ENCODE measurements around the gene PLCB2. TPM values are rescaled to one million over a fixed set of nuclear protein-coding genes. Genes with fewer than 3 reads are reported as not detected.
A peak's percentile ranks its signal among the peaks of the same experiment; 100 is the strongest.

The PLCB2 gene
- total RNA-seq, 4 donors from 2014 or later = 0.88 to 4.2 (median 2.3) TPM

- 91 to 100% methylated on average over 1 of the region's 1 CpG for WGBS, 2 donors
- no peak for TF ChIP-seq CTCF (IDR thresholded peaks at IDR 0.05)
- TF ChIP-seq POLR2A (IDR thresholded peaks at IDR 0.05) = no peak
- intact Hi-C loops (cut with DNase I; ENCODE audit: low total_unique reads) = no loop called here
- no peak overlapping the region for H3K4me3 ChIP-seq (ENCODE audit: low read depth, poor library complexity, severe bottlenecking)
- no peak for DNase-seq (ENCODE audit: low spot score in 2 of 2)
These were observed 12.7 kb upstream of the PLCB2 start for GRCh38 chr15:40320409-40320808.

DNA sequence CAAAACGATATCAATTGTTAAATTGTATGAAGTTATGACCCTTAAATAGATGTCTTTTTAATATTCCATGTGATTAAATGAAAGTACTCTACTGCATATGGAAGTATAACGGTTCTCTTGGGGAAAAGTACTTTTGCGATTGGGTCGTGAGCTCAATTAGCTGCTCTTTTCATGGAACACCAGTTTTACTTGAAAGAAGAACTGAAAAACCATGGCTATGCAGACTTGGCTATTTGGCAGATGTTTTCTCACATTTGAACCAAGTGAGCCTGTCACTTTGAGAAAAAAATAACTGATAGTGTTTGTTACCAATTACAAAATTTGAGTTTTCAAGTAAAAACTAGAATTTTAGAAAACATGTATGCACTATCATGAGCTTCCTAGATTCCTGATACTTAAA is 9.8 kb upstream of the PLCB2 start:
- no peak for DNase-seq (ENCODE audit: low spot score in 2 of 2)
- WGBS, 2 donors = 66 to 72% methylated on average over 4 of the region's 4 CpGs
- no peak for TF ChIP-seq CTCF (IDR thresholded peaks at IDR 0.05)
- no peak for TF ChIP-seq POLR2A (IDR thresholded peaks at IDR 0.05)
- no peak overlapping the region for H3K4me3 ChIP-seq (ENCODE audit: low read depth, poor library complexity, severe bottlenecking)
- intact Hi-C loops (cut with DNase I; ENCODE audit: low total_unique reads) = no loop called here

- no peak for TF ChIP-seq POLR2A (IDR thresholded peaks at IDR 0.05)
- TF ChIP-seq CTCF (IDR thresholded peaks at IDR 0.05) = no peak
- WGBS, 2 donors = 91 to 96% methylated on average over 3 of the region's 3 CpGs
- H3K4me3 ChIP-seq (ENCODE audit: low read depth, poor library complexity, severe bottlenecking) = no peak overlapping the region
- intact Hi-C loops (cut with DNase I; ENCODE audit: low total_unique reads) = no loop called here
- no peak for DNase-seq (ENCODE audit: low spot score in 2 of 2)
These were observed 9.2 kb upstream of the PLCB2 start for GRCh38 chr15:40316931-40317330.

- no peak for TF ChIP-seq POLR2A (IDR thresholded peaks at IDR 0.05)
- TF ChIP-seq CTCF (IDR thresholded peaks at IDR 0.05) = no peak
- 59 to 68% methylated on average over 4 of the region's 4 CpGs for WGBS, 2 donors
- DNase-seq (ENCODE audit: low spot score in 2 of 2) = no peak
- no peak overlapping the region for H3K4me3 ChIP-seq (ENCODE audit: low read depth, poor library complexity, severe bottlenecking)
- intact Hi-C loops (cut with DNase I; ENCODE audit: low total_unique reads) = no loop called here
These were observed 7.1 kb upstream of the PLCB2 start for GRCh38 chr15:40314723-40315276.

- TF ChIP-seq CTCF (IDR thresholded peaks at IDR 0.05) = no peak
- no peak for TF ChIP-seq POLR2A (IDR thresholded peaks at IDR 0.05)
- intact Hi-C loops (cut with DNase I; ENCODE audit: low total_unique reads) = no loop called here
- DNase-seq (ENCODE audit: low spot score in 2 of 2) = peak in 1 of 2 donors; percentile 69
- 25 to 28% methylated on average over 10 of the region's 10 CpGs for WGBS, 2 donors
- H3K4me3 ChIP-seq (ENCODE audit: low read depth, poor library complexity, severe bottlenecking) = no peak overlapping the region
These were observed 6.0 kb upstream of the PLCB2 start for GRCh38 chr15:40313531-40314398.

Data from lower leg skin (tissue), 4 donors.